Measurements from ENCODE around the gene PLEKHN1. TPM values are rescaled to one million over a fixed set of nuclear protein-coding genes. Genes with fewer than 3 reads are reported as not detected.

PLEKHN1 gene
- total and polyA plus RNA-seq, 8 donors = 0.16 to 2.8 (median 0.47) TPM

DNA sequence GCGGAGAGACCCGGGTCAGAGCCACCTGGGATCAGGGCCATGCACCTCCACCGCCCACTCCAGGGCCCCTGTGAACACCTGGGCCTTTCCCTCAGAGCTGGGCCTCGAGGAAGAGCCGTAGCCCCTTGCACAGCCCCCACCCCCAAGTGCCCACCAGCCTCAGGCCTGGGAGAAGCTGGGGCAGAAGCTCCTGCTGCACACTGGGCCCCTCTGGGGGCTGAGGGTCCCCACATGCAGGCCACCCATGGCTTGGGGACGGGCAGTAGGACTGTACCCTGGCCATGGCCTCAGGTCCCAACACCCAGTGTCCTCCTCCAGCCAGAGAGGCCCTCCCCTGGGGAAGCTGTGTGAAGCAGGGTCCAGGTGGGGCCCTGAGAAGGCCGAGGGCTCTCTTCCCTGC, 13.7 kb upstream of the PLEKHN1 start:
- intact Hi-C loops (cut with DNase I) = no loop called here
- Histone ChIP-seq H3K4me3 (no peak overlapping the region), H3K27me3 (no peaks in the 10 kb centered on the region), H3K4me1 (peaks cover 0 to 4% (median 0%) of the 10 kb centered on the region in 3 donors), H3K9me3 (no peaks in the 10 kb centered on the region), H3K36me3 (peaks cover 9 to 77% (median 46%) of the 10 kb centered on the region in 3 donors), H3K27ac (no peak overlapping the region)
- 84 to 85% methylated on average over 7 of the region's 7 CpGs for WGBS, 2 donors
- ATAC-seq (no peak), FAIRE-seq (no peak), DNase-seq (no peak)
- TF ChIP-seq, protein P1, sequence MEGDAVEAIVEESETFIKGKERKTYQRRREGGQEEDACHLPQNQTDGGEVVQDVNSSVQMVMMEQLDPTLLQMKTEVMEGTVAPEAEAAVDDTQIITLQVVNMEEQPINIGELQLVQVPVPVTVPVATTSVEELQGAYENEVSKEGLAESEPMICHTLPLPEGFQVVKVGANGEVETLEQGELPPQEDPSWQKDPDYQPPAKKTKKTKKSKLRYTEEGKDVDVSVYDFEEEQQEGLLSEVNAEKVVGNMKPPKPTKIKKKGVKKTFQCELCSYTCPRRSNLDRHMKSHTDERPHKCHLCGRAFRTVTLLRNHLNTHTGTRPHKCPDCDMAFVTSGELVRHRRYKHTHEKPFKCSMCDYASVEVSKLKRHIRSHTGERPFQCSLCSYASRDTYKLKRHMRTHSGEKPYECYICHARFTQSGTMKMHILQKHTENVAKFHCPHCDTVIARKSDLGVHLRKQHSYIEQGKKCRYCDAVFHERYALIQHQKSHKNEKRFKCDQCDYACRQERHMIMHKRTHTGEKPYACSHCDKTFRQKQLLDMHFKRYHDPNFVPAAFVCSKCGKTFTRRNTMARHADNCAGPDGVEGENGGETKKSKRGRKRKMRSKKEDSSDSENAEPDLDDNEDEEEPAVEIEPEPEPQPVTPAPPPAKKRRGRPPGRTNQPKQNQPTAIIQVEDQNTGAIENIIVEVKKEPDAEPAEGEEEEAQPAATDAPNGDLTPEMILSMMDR (IDR thresholded peaks at IDR 0.05) = no peak

DNA sequence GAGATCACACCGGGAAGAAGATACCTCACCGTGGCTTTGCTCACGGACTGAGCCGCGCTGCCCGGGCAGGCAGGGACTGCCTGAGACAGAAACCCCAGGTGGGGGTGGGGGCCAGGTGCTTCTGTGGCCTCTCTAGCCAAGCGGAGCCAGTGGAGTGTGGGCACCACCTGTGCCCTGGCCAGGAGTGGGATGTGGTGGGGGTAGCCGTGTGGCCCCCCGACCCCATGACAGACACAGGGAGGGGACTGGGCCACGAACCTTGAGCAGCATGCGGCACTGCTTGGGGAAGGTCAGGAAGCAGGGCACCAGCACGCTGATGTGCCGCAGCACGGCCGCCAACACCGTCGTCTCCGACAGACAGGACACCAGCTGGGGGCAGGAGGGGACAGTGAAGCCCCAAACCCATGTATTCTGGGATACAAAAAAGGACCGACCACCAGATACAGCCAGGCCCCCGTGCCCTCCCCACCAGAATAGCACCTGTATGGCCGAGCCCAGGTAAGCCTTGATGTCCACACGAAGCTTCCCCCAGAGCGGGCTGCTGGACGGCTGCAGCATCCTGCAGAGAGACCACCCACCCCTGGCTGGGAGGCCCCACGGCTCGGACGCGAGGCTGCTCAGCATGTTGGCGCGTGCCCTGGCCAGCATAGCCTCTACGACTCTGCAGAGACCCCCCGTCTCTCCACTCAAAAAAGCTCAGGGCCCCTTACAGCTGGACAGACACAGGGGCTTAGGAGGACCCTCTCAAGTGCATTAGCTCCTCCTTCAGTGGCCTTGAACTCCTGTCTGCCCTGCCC, 12.6 kb upstream of the PLEKHN1 start:
- Histone ChIP-seq H3K9me3 (no peaks in the 10 kb centered on the region), H3K4me3 (no peak overlapping the region), H3K4me1 (peaks cover 0 to 9% (median 8%) of the 10 kb centered on the region in 3 donors), H3K27ac (no peak overlapping the region), H3K36me3 (peaks cover 7 to 68% (median 38%) of the 10 kb centered on the region in 3 donors), H3K27me3 (no peaks in the 10 kb centered on the region)
- intact Hi-C loops (cut with DNase I) = no loop called here
- ATAC-seq (no peak), DNase-seq (no peak), FAIRE-seq (no peak)
- WGBS, 2 donors = 89 to 91% methylated on average over 30 to 32 of the region's 32 CpGs
- TF ChIP-seq, protein P1 (IDR thresholded peaks at IDR 0.05) = no peak

DNA sequence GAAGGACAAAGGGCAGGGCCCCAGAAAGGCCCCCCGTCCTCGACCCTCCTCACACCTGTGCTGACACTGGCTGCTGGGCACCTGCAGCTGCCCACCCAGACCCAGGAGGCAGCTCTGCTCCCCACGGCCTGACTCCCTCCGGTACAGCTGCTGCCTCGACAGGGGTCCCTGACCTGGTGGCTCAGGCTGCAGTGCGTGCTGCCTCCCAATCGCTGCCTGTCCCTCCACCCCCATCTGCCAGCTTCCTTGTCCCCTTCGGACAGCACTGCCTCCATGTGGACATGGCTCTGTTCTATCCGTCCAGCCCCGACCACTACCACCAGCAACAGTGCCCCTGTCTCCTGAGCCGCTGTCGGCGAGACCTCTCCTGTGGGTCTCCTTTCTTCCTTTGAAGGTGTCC, 11.4 kb upstream of the PLEKHN1 start:
- 87 to 92% methylated on average over 13 of the region's 13 CpGs for WGBS, 2 donors
- intact Hi-C loops (cut with DNase I) = no loop called here
- FAIRE-seq = no peak
- ATAC-seq = no peak
- H3K4me3 ChIP-seq = no peak overlapping the region
- TF ChIP-seq, protein P1 (IDR thresholded peaks at IDR 0.05) = no peak
- no peak for DNase-seq
- H3K27ac ChIP-seq = no peak overlapping the region
- H3K4me1 ChIP-seq = peaks cover 0 to 9% (median 8%) of the 10 kb centered on the region in 3 donors
- peaks cover 7 to 55% (median 35%) of the 10 kb centered on the region in 3 donors for H3K36me3 ChIP-seq
- H3K9me3 ChIP-seq = no peaks in the 10 kb centered on the region
- no peaks in the 10 kb centered on the region for H3K27me3 ChIP-seq

DNA sequence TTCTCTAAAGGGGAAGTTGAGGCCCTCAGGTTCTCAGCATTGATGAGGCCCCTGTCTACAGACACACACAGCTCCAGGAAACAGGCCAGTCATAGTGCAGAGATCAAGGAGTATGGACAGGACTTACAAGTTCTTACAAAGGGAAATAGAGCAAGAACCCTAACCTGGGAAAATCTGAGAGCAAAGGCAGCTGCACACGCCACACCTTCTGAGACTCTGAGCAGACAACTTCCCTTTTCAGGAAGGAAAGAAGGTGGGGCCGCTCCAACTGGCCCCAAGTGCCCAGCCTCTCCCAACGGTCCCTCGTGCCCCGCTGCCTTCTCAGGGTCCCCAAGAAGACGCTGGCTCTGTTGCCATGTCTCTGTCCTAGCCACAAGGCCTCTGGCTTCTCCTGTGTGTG, 10.8 kb upstream of the PLEKHN1 start:
- no peak for FAIRE-seq
- intact Hi-C loops (cut with DNase I) = no loop called here
- H3K9me3 ChIP-seq = no peaks in the 10 kb centered on the region
- TF ChIP-seq, protein P1 (IDR thresholded peaks at IDR 0.05) = no peak
- WGBS, 2 donors = 78 to 87% methylated on average over 6 of the region's 6 CpGs
- no peak for DNase-seq
- peaks cover 0 to 9% (median 8%) of the 10 kb centered on the region in 3 donors for H3K4me1 ChIP-seq
- no peak for ATAC-seq
- H3K27ac ChIP-seq = no peak overlapping the region
- no peak overlapping the region for H3K4me3 ChIP-seq
- H3K27me3 ChIP-seq = no peaks in the 10 kb centered on the region
- H3K36me3 ChIP-seq = peaks cover 7 to 54% (median 33%) of the 10 kb centered on the region in 3 donors

DNA sequence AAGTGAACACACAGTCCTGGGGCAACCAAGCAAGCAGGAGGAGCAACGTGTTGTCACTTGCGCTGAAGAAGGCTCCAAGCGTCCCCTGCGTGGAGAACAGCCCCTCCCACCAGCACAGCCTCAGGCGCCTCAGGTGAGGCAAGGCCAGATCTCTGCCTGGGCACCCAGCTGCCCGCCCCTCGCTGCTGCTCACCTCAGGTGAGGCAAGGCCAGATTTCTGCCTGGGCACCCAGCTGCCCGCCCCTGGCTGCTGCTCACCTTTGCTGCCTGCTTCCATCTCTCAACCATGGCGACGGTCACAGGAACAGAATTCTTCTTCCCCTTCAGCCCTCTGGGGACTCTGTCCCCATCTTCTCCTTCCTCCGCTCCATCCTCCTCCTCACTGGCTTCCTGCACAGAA, 9.6 kb upstream of the PLEKHN1 start:
- FAIRE-seq = no peak
- no peaks in the 10 kb centered on the region for H3K27me3 ChIP-seq
- WGBS, 2 donors = 89 to 90% methylated on average over 11 of the region's 11 CpGs
- ATAC-seq = no peak
- intact Hi-C loops (cut with DNase I) = no loop called here
- TF ChIP-seq, protein P1 (IDR thresholded peaks at IDR 0.05) = no peak
- H3K27ac ChIP-seq = no peak overlapping the region
- no peak for DNase-seq
- no peaks in the 10 kb centered on the region for H3K9me3 ChIP-seq
- peaks cover 3 to 9% (median 8%) of the 10 kb centered on the region in 3 donors for H3K4me1 ChIP-seq
- H3K4me3 ChIP-seq = no peak overlapping the region
- H3K36me3 ChIP-seq = peaks cover 7 to 44% (median 31%) of the 10 kb centered on the region in 3 donors
